Neural cell (in vitro differentiated cells): Measurements from ENCODE around the gene ZBTB6. TPM values are rescaled to one million over a fixed set of nuclear protein-coding genes. Genes with fewer than 3 reads are reported as not detected.

ENCODE experiments used
- H2AFZ ChIP-seq: fragments of 200-600, 300-800 bp; sonication (generic), shearing (Covaris generic); 2 replicates; pipeline ENCODE4 v1.6.0; 2014; ENCODE audit warnings: low read depth, mild to moderate bottlenecking, antibody characterized with exemption, low read length, moderate library complexity
- H3F3A ChIP-seq: fragments of 200-600 bp; shearing (Covaris generic); 2 replicates; pipeline ENCODE4 v1.6.1; 2016; ENCODE audit warnings: mild to moderate bottlenecking, moderate library complexity, mixed read lengths, antibody characterized with exemption, low read length; ENCODE audit not compliant: insufficient read depth, poor library complexity, severe bottlenecking
- H3K27ac ChIP-seq: fragments of 200-600, 300-800 bp; sonication (generic), shearing (Covaris generic); 2 replicates; pipeline ENCODE4 v1.5.1; 2014; ENCODE audit warnings: mild to moderate bottlenecking, low read length, moderate library complexity
- H3K27me3 ChIP-seq: fragments of 300-800, 200-600 bp; sonication (generic), shearing (Covaris generic); 2 replicates; pipeline ENCODE4 v1.6.0; 2014; ENCODE audit warnings: mild to moderate bottlenecking, low read depth, low read length, moderate library complexity; ENCODE audit not compliant: insufficient read depth
- H3K36me3 ChIP-seq: fragments of 300-800, 200-600 bp; sonication (generic), shearing (Covaris generic); 2 replicates; pipeline ENCODE4 v1.5.1; 2014; ENCODE audit warnings: mild to moderate bottlenecking, antibody characterized with exemption, low read length, moderate library complexity; ENCODE audit not compliant: insufficient read depth
- H3K4me2 ChIP-seq: fragments of 300-800, 200-600 bp; sonication (generic), shearing (Covaris generic); 2 replicates; pipeline ENCODE4 v1.6.0; 2014; ENCODE audit warnings: mild to moderate bottlenecking, low read length
- H3K4me3 ChIP-seq: fragments of 300-800, 200-600 bp; sonication (generic), shearing (Covaris generic); 2 replicates; pipeline ENCODE4 v1.5.1; 2014; ENCODE audit warnings: mild to moderate bottlenecking, low read length, moderate library complexity
- H3K79me2 ChIP-seq: fragments of 200-600 bp; shearing (Covaris generic); replicated peaks from 2 replicates; pipeline ENCODE4 v1.6.0; 2014; ENCODE audit warnings: mild to moderate bottlenecking, low read length, moderate library complexity; ENCODE audit not compliant: insufficient read depth
- H3K9ac ChIP-seq: fragments of 300-800, 200-600 bp; sonication (generic), shearing (Covaris generic); 2 replicates; pipeline ENCODE4 v1.6.1; 2016; ENCODE audit warnings: mild to moderate bottlenecking, low read length, mixed read lengths
- H3K9me2 ChIP-seq: fragments of 200-600 bp; shearing (Covaris generic); 2 replicates; pipeline ENCODE4 v1.6.1; 2016; ENCODE audit warnings: mild to moderate bottlenecking, low read length, mixed read lengths; ENCODE audit not compliant: insufficient read depth
- H3K9me3 ChIP-seq: fragments of 200-600, 300-800 bp; sonication (generic), shearing (Covaris generic); 2 replicates; pipeline ENCODE4 v1.6.1; 2016; ENCODE audit warnings: mild to moderate bottlenecking, mixed run types, low read length, moderate library complexity, mixed read lengths
- H4K20me1 ChIP-seq: fragments of 200-600 bp; shearing (Covaris generic); 2 replicates; pipeline ENCODE4 v1.6.1; 2016; ENCODE audit warnings: mild to moderate bottlenecking, mixed run types; ENCODE audit not compliant: insufficient read depth
- CTCF ChIP-seq: fragments of 450-650 bp; IDR thresholded peaks from 2 replicates; pipeline ENCODE4 v1.5.1; 2014; ENCODE audit warnings: antibody characterized with exemption, mild to moderate bottlenecking, moderate library complexity; ENCODE audit not compliant: poor library complexity, severe bottlenecking
- EP300 ChIP-seq: fragments of 450-650 bp; conservative IDR thresholded peaks from 2 replicates; pipeline ENCODE4 v1.6.1; 2014; ENCODE audit warnings: antibody characterized with exemption, mild to moderate bottlenecking, moderate library complexity; ENCODE audit not compliant: poor library complexity, severe bottlenecking
- EZH2 ChIP-seq: fragments of 200-600, 300-800 bp; shearing (Covaris generic), sonication (generic); IDR thresholded peaks from 2 replicates; pipeline ENCODE4 v1.6.1; 2014; ENCODE audit warnings: antibody characterized with exemption, low read length, borderline replicate concordance, mild to moderate bottlenecking; ENCODE audit not compliant: insufficient read depth, poor library complexity, severe bottlenecking
- MXI1 ChIP-seq: fragments of 450-650 bp; conservative IDR thresholded peaks from 2 replicates; pipeline ENCODE4 v1.6.1; 2014; ENCODE audit warnings: antibody characterized with exemption, mild to moderate bottlenecking; ENCODE audit not compliant: poor library complexity, severe bottlenecking
- POLR2AphosphoS5 ChIP-seq: IDR thresholded peaks from 2 replicates; pipeline ENCODE4 v1.6.1; 2012
- RAD21 ChIP-seq: fragments of 450-650 bp; conservative IDR thresholded peaks from 2 replicates; pipeline ENCODE4 v1.6.1; 2014; ENCODE audit warnings: antibody characterized with exemption, mild to moderate bottlenecking, moderate library complexity
- REST ChIP-seq: IDR thresholded peaks from 2 replicates; pipeline ENCODE4 v1.6.1; 2012; ENCODE audit warnings: borderline replicate concordance
- SMC3 ChIP-seq: fragments of 450-650 bp; conservative IDR thresholded peaks from 2 replicates; pipeline ENCODE4 v1.6.1; 2014; ENCODE audit warnings: antibody characterized with exemption, mild to moderate bottlenecking, moderate library complexity; ENCODE audit not compliant: poor library complexity
- TAF1 ChIP-seq: IDR thresholded peaks from 2 replicates; pipeline ENCODE4 v1.6.1; 2012; ENCODE audit warnings: low read depth
- polyA plus RNA-seq: library from polyadenylated mRNA; depleted of rRNA; stranded (reverse); fragments of >200 nt; gene quantifications from 2 replicates; pipeline ENCODE4 v1.2.3, GENCODE V29; 2014

Gene ZBTB6
- polyA plus RNA-seq, 1 donor from 2014 or later: 20.1 TPM

GRCh38 chr9:122940749-122941581 lies 27.8 kb upstream of the ZBTB6 start, which contains the start of gene RABGAP1:
RABGAP1 (plus strand) TSS chr9:122941020; CDS start chr9:122957060, 16,040 bp downstream.
- H3K79me2 ChIP-seq: peaks cover 50% of the 10 kb centered on the region
- peak within 1 kb of the TSS; percentile 88 for H3K9ac ChIP-seq
- peak within 1 kb of the TSS; percentile 72 for H3K4me3 ChIP-seq
- H3F3A ChIP-seq: no peaks in the 10 kb centered on the region
- no peaks in the 10 kb centered on the region for H3K9me3 ChIP-seq
- H3K27me3 ChIP-seq: no peaks in the 10 kb centered on the region
- H3K27ac ChIP-seq: peak within 1 kb of the TSS; percentile 92
- peak within 1 kb of the TSS; percentile 96 for H2AFZ ChIP-seq
- no peaks in the 10 kb centered on the region for H3K9me2 ChIP-seq
- H3K36me3 ChIP-seq: no peaks in the 10 kb centered on the region
- TF ChIP-seq EZH2: no peak
- no peak for TF ChIP-seq CTCF
- peak; percentile 59 for TF ChIP-seq REST
- no peak for TF ChIP-seq TAF1
- TF ChIP-seq SMC3: no peak
- peak; percentile 59 for TF ChIP-seq MXI1
- peak; percentile 61 for TF ChIP-seq EP300
- peak; percentile 9 for TF ChIP-seq RAD21
- TF ChIP-seq POLR2AphosphoS5: peak; percentile 94
- peak within 1 kb of the TSS; percentile 90 for H3K4me2 ChIP-seq
- no peaks in the 10 kb centered on the region for H4K20me1 ChIP-seq

- no peaks in the 10 kb centered on the region for H4K20me1 ChIP-seq
- peak overlapping the region; percentile 54 for H3K4me2 ChIP-seq
- H3K9me3 ChIP-seq: no peaks in the 10 kb centered on the region
- H3K27me3 ChIP-seq: no peaks in the 10 kb centered on the region
- no peaks in the 10 kb centered on the region for H3K36me3 ChIP-seq
- H2AFZ ChIP-seq: peak overlapping the region; percentile 96
- H3K9me2 ChIP-seq: no peaks in the 10 kb centered on the region
- no peaks in the 10 kb centered on the region for H3F3A ChIP-seq
- no peak for TF ChIP-seq EZH2
- TF ChIP-seq TAF1: no peak
- TF ChIP-seq MXI1: no peak
- no peak for TF ChIP-seq REST
- no peak for TF ChIP-seq POLR2AphosphoS5
- TF ChIP-seq EP300: no peak
- no peak for TF ChIP-seq RAD21
- no peak for TF ChIP-seq SMC3
- no peak for TF ChIP-seq CTCF
- H3K27ac ChIP-seq: peak overlapping the region; percentile 62
- H3K9ac ChIP-seq: peak overlapping the region; percentile 63
- peak overlapping the region; percentile 72 for H3K4me3 ChIP-seq
- peaks cover 49% of the 10 kb centered on the region for H3K79me2 ChIP-seq
Measured at GRCh38 chr9:122940454-122940748, 27.3 kb upstream of the ZBTB6 start.
